ENCODE results near the gene ALK.

Gene ALK

DNA sequence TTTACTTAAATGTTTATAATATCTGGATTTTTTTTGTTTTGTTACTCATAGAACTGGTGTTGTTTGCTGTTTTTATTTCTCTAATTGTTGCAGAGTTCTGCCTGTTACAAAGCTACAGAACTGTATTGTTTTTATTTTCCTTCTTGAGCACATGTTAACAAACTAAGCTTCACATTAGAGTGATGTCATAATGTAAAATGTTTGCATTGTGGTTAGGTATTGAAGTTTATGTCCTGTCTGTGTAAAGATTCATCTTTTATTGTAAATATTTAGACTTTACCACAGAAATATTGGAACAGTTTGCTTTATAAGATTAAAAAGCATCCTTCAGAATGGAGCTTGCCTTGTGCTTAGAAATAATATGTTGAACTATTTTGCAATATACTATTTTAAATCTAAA is 738.5 kb downstream of the ALK start:
- no peak for DNase-seq

- no peak for DNase-seq
Measured at GRCh38 chr2:29182334-29182733, 739.1 kb downstream of the ALK start.

GRCh38 chr2:29175338-29175737 is 746.0 kb downstream of the ALK start:
- no peak for DNase-seq

GRCh38 chr2:29174937-29175336 is 746.4 kb downstream of the ALK start:
- no peak for DNase-seq

GRCh38 chr2:29166242-29167039 is 754.9 kb downstream of the ALK start:
- no peak for DNase-seq

- DNase-seq = no peak
Measured at GRCh38 chr2:29165362-29166241, 755.8 kb downstream of the ALK start.

DNA sequence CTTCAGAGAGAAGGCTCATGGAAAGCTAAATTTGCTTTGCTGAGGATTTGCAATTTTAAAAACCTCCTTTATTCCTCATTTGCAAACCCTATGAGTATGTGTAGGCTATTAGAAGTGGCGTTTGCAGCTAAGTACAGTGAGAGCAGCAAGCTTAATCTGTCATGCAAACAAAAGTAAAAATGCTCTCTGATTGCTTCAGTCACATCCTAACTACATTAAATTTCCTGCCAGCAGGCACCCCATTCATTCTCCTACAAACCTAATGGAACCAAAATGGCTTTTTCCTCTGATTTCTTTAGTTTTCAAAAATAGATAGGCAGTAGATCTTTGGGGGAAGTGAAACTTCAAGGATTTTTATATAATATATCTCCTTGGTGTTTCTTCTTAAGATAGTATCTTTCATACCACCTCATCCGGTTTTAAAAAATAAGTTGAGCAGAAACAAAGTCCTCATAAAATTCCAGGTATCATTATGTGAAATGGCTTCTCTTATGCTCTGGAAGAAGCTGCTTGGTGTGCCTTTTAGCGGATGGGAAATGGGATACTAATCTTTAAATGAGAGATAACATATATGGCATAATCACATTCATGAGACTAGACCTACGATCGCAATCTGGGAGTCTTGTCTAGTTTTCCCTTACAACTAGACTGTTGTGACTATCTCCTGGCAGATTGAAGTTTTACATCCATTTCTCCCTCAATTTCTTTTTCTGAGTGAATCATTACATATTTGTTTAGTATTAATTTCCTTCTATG is 757.1 kb downstream of the ALK start:
- no peak for DNase-seq

DNA sequence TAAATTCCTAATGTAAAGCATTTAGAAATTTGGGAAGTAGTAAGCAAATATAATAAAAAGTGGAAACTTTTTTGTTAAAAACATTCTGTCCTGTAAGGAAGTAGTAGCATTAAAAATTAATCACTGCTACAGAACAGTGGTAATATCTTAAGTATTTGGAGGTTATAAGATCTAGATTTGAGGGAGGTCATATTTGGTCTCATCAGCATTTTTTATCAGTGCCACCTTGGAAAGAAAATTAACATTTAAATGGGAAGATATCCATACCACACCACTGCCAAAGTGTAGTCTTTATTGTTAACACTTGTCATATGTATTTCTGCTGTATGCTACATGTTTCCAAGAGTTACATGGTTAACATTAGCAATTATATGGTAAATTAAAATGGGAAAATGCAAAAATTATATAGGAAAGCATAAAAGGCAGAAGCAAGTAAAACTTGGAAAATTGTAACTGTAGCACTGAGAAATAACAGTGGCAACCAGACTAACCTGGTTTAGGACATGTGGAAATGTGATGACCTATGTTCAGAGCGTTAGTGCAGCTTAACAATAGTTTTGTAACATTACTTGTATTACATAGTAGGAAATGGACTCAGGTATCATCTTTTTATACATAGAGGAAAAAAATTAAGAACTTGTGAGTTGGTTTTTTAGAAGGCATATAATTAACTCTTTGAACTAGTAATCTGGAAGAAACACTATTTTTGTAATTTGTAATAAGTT is 759.0 kb downstream of the ALK start:
- no peak for DNase-seq

- no peak for DNase-seq
Measured at GRCh38 chr2:29160184-29160583, 761.2 kb downstream of the ALK start.

DNA sequence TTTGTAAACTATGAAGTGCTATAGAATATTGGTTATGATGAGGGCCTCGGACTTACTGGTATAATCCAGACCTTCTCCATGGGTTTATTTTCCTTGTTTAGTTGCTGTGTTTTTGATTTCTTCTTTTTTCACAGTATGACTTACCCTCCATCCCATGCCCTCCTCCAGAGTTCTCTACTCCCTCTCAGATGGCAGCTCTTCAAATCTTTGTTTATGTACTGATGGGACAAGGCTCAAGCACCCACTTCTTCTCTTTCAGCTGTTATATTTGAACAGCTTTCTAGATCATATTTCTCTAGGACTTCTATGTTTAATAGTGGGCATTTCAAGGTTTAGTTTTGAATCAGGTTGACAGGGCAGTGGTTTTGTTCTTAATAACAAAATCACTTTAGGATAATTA is 762.3 kb downstream of the ALK start:
- no peak for DNase-seq

DNA sequence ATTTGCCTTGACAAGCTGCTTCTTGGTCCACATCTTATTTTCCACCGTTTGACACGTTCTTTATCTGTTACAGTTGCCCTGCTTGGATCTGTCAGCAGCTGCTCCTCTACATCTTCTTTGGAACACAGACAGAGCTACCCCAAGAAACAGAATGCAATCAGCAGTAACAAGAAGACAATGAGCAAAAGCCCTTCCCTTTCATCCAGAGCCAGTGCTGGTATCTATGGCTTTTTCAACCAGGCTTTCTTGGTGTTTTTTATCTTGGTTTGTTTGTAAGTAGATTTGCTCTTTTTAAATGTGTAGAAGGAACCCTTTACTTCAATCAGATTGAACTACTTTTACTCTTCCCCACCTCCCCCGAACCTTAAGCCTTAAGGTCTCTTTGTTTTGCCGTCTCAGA is 764.3 kb downstream of the ALK start:
- DNase-seq = no peak

DNA sequence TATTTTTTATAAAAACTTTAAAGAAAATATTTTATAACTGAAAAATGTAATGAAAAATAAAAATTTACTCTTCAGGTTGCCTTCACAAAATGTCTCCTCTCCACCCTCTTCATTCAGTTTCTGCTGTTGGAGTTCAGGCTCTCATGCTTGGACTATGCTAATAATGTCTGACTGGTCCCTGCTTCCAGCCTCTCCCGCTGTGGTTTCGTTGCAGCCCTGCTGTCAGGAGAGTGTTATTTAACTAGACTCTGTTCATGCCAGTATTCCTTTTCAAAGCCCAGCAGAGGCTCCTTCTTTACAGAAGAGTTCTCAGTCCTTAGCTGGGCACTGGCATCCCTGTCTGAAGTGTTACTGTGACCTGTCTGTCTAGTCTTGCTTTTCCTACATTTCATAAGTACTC is 765.8 kb downstream of the ALK start:
- DNase-seq = no peak

DNA sequence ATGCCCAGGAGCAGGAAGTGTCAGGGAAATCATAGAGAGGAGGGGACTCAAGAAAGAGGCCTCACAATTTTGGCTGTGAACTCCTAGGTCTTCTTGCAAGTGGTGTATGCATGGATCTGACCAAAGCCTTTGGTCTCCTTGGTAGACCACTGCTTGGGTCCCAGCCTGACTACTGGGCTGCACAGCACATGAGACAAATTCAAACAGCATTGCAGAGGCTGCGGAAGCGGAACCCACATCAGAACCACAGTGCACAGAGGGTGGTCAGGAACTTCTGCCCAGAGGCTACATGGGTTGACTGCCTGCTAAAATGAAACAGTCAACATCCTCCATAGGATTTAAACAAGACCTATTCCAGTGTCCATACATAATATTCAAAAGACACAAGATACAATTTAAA is 766.8 kb downstream of the ALK start:
- no peak for DNase-seq

DNA sequence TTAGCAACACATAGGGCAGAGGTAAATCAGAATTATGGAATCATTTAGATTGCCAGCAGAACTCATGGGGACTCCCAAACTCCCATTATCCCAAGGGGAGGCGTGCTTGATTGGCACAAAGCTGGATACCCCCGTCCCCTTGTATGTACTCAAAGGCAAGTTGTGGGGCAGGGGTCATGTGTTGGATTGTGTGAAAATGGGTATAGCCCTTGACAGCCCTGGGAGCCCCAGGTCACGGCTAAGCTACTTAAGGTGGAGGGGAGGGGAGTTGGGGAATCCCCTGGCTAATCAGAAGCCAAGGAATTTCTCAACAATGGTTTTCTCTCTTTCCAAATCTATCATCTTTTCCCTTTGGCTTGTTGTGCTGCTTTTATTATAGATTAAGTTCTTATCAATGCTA is 773.4 kb downstream of the ALK start:
- DNase-seq = no peak

- DNase-seq = no peak
Measured at GRCh38 chr2:29146197-29146596, 775.2 kb downstream of the ALK start.

- DNase-seq = no peak
Measured at GRCh38 chr2:29143657-29144056, 777.7 kb downstream of the ALK start.
